HG03442 (cell line): ENCODE measurements around the gene TSG101.

ENCODE experiments used
- ATAC-seq: cut with Tn5 transposase; IDR thresholded peaks from one replicate; pipeline ENCODE4 v1.9.1; 2021; ENCODE audit warnings: mild to moderate bottlenecking, moderate library complexity; ENCODE audit not compliant: unreplicated experiment

Gene TSG101

GRCh38 chr11:18493310-18493709 lies 33.4 kb downstream of the TSG101 start:
- no peak for ATAC-seq

- no peak for ATAC-seq
Measured at GRCh38 chr11:18492888-18493287, 33.9 kb downstream of the TSG101 start.

GRCh38 chr11:18491924-18492323 lies 34.8 kb downstream of the TSG101 start:
- no peak for ATAC-seq

GRCh38 chr11:18490736-18491485 lies 35.8 kb downstream of the TSG101 start:
- ATAC-seq: no peak

- no peak for ATAC-seq
Measured at GRCh38 chr11:18490319-18490718, 36.4 kb downstream of the TSG101 start.

- peak; percentile 61 for ATAC-seq
Measured at GRCh38 chr11:18485913-18486528, 40.7 kb downstream of the TSG101 start.

GRCh38 chr11:18479063-18479462 lies 47.7 kb downstream of the TSG101 start:
- no peak for ATAC-seq

GRCh38 chr11:18472587-18472986 lies 54.2 kb downstream of the TSG101 start:
- ATAC-seq: no peak

GRCh38 chr11:18471995-18472394 lies 54.7 kb downstream of the TSG101 start:
- no peak for ATAC-seq

- no peak for ATAC-seq
Measured at GRCh38 chr11:18468961-18469360, 57.8 kb downstream of the TSG101 start.

GRCh38 chr11:18468059-18468458 lies 58.7 kb downstream of the TSG101 start:
- ATAC-seq: no peak

- no peak for ATAC-seq
Measured at GRCh38 chr11:18466402-18466801, 60.3 kb downstream of the TSG101 start.

- ATAC-seq: no peak
Measured at GRCh38 chr11:18463439-18463838, 63.3 kb downstream of the TSG101 start.

GRCh38 chr11:18461909-18462308 lies 64.8 kb downstream of the TSG101 start:
- ATAC-seq: no peak

GRCh38 chr11:18459634-18460033 lies 67.1 kb downstream of the TSG101 start:
- ATAC-seq: no peak

- no peak for ATAC-seq
Measured at GRCh38 chr11:18457450-18457849, 69.3 kb downstream of the TSG101 start.

- no peak for ATAC-seq
Measured at GRCh38 chr11:18455686-18456372, 70.9 kb downstream of the TSG101 start, which contains the start of gene LDHAL6A. LDHAL6A (plus strand) TSS chr11:18455856; CDS start chr11:18456681, 825 bp downstream.

- no peak for ATAC-seq
Measured at GRCh38 chr11:18452927-18453326, 73.8 kb downstream of the TSG101 start.

- ATAC-seq: no peak
Measured at GRCh38 chr11:18449251-18449650, 77.5 kb downstream of the TSG101 start.

GRCh38 chr11:18438691-18439090 lies 88.1 kb downstream of the TSG101 start:
- ATAC-seq: no peak
